ENCODE measurements around the gene ATP2B2. TPM values are rescaled to one million over a fixed set of nuclear protein-coding genes. Genes with fewer than 3 reads are reported as not detected.

The ATP2B2 gene
- total RNA-seq, 1 experiment from 2014 or later: not detected

GRCh38 chr3:10496121-10496863 lies 9.1 kb downstream of the ATP2B2 start:
- peaks cover 18 to 24% of the 10 kb centered on the region in 2 experiments; a peak in 3 of 4 replicates for H3K4me1 ChIP-seq (ENCODE audit: control insufficient read depth in 1 of 2, insufficient read depth in 2 of 2, low read length in 2 of 2)
- ATAC-seq (no peak), DNase-seq (ENCODE audit: low read depth, low spot score) (no peak)
- no peaks in the 10 kb centered on the region for H3K9me2 ChIP-seq (ENCODE audit: insufficient read depth)
- CTCF ChIA-PET: no interaction called here
- no peak overlapping the region for H3K9ac ChIP-seq (ENCODE audit: low read length)
- peak overlapping the region; percentile 58 for H3K4me2 ChIP-seq (ENCODE audit: low read length)
- no peaks in the 10 kb centered on the region for H3K36me3 ChIP-seq (ENCODE audit: control insufficient read depth in 1 of 2, insufficient read depth in 2 of 2, low read length in 2 of 2)
- BruUV-seq (replicated peaks): no TSS peak
- H4K20me1 ChIP-seq (ENCODE audit: insufficient read depth): no peaks in the 10 kb centered on the region
- intact Hi-C loops (cut with micrococcal nuclease): no loop called here
- RAD21 ChIA-PET (ENCODE audit: low non-redundant PET in 1 of 2, low total read pairs in 2 of 2, uncharacterized antibody in 2 of 2, unreplicated experiment in 2 of 2): no interaction called here
- no peak overlapping the region for H2AFZ ChIP-seq (ENCODE audit: low read depth, low read length, poor library complexity, severe bottlenecking)
- TF ChIP-seq EZH2phosphoT487 (IDR thresholded peaks at IDR 0.05; ENCODE audit: borderline replicate concordance) (no peak), CBX3 (IDR thresholded peaks at IDR 0.05; ENCODE audit: low read depth) (no peak), ZNF274 (IDR thresholded peaks at IDR 0.05; ENCODE audit: low read depth, low read length) (no peak), FOSL1 (IDR thresholded peaks at IDR 0.05; ENCODE audit: low read depth) (no peak), JUND (IDR thresholded peaks at IDR 0.05) (no peak)
- H3K9me3 ChIP-seq (ENCODE audit: control insufficient read depth in 1 of 2, insufficient read depth in 1 of 2, low read depth in 1 of 2, low read length in 2 of 2): no peaks in the 10 kb centered on the region
- POLR2A ChIA-PET: no interaction called here
- no peak overlapping the region for H3K4me3 ChIP-seq (replicated peaks in 1 of 2; ENCODE audit: low read depth in 1 of 2, low read length in 2 of 2)
- H3K27ac ChIP-seq (ENCODE audit: low read depth, low read length): no peak overlapping the region
- H3K79me2 ChIP-seq (ENCODE audit: insufficient read depth, low read length): no peaks in the 10 kb centered on the region
- 0 out of 2 replicates have a peak, but pooled peaks cover 4% of the 10 kb centered on the region for H3K27me3 ChIP-seq (ENCODE audit: insufficient read depth, low read length)

GRCh38 chr3:10495614-10496013 lies 9.8 kb downstream of the ATP2B2 start:
- no peak overlapping the region for H3K4me3 ChIP-seq (replicated peaks in 1 of 2; ENCODE audit: low read depth in 1 of 2, low read length in 2 of 2)
- intact Hi-C loops (cut with micrococcal nuclease): no loop called here
- ChIA-PET CTCF (no interaction called here), POLR2A (no interaction called here), RAD21 (ENCODE audit: low non-redundant PET in 1 of 2, low total read pairs in 2 of 2, uncharacterized antibody in 2 of 2, unreplicated experiment in 2 of 2) (no interaction called here)
- H3K4me1 ChIP-seq (ENCODE audit: control insufficient read depth in 1 of 2, insufficient read depth in 2 of 2, low read length in 2 of 2): peaks cover 18 to 24% of the 10 kb centered on the region in 2 experiments; a peak in 3 of 4 replicates
- BruUV-seq (replicated peaks): no TSS peak
- H2AFZ ChIP-seq (ENCODE audit: low read depth, low read length, poor library complexity, severe bottlenecking): no peak overlapping the region
- no peak for DNase-seq (ENCODE audit: low read depth, low spot score)
- ATAC-seq: no peak
- peak overlapping the region; percentile 58 for H3K4me2 ChIP-seq (ENCODE audit: low read length)
- H3K27ac ChIP-seq (ENCODE audit: low read depth, low read length): no peak overlapping the region
- no peaks in the 10 kb centered on the region for H3K36me3 ChIP-seq (ENCODE audit: control insufficient read depth in 1 of 2, insufficient read depth in 2 of 2, low read length in 2 of 2)
- no peaks in the 10 kb centered on the region for H4K20me1 ChIP-seq (ENCODE audit: insufficient read depth)
- H3K9me2 ChIP-seq (ENCODE audit: insufficient read depth): no peaks in the 10 kb centered on the region
- no peaks in the 10 kb centered on the region for H3K9me3 ChIP-seq (ENCODE audit: control insufficient read depth in 1 of 2, insufficient read depth in 1 of 2, low read depth in 1 of 2, low read length in 2 of 2)
- no peaks in the 10 kb centered on the region for H3K79me2 ChIP-seq (ENCODE audit: insufficient read depth, low read length)
- no peak overlapping the region for H3K9ac ChIP-seq (ENCODE audit: low read length)
- 0 out of 2 replicates have a peak, but pooled peaks cover 4% of the 10 kb centered on the region for H3K27me3 ChIP-seq (ENCODE audit: insufficient read depth, low read length)
- TF ChIP-seq EZH2phosphoT487 (IDR thresholded peaks at IDR 0.05; ENCODE audit: borderline replicate concordance): no peak
- no peak for TF ChIP-seq SRF (IDR thresholded peaks at IDR 0.05; ENCODE audit: low read depth)
- TF ChIP-seq ATF3 (IDR thresholded peaks at IDR 0.05): no peak
- no peak for TF ChIP-seq SP1 (IDR thresholded peaks at IDR 0.05; ENCODE audit: low read depth)
- no peak for TF ChIP-seq EGR1 (IDR thresholded peaks at IDR 0.05; ENCODE audit: low read depth)
- TF ChIP-seq POLR2A (IDR thresholded peaks at IDR 0.05; ENCODE audit: borderline replicate concordance, extremely low read depth, insufficient read depth, insufficient read length): no peak
- no peak for TF ChIP-seq CEBPB (IDR thresholded peaks at IDR 0.05; ENCODE audit: low read depth)
- no peak for TF ChIP-seq ZFX (IDR thresholded peaks at IDR 0.05)
- no peak for TF ChIP-seq ELF1 (IDR thresholded peaks at IDR 0.05; ENCODE audit: borderline replicate concordance, low read depth)
- TF ChIP-seq ZBTB33 (IDR thresholded peaks at IDR 0.05; ENCODE audit: extremely low read depth, insufficient replicate concordance, low read length): no peak
- TF ChIP-seq CBX3 (IDR thresholded peaks at IDR 0.05; ENCODE audit: low read depth): no peak
- TF ChIP-seq TCF7L2 (IDR thresholded peaks at IDR 0.05; ENCODE audit: borderline replicate concordance, extremely low read depth, insufficient read depth, insufficient read length): no peak
- no peak for TF ChIP-seq ZNF274 (IDR thresholded peaks at IDR 0.05; ENCODE audit: low read depth, low read length)
- no peak for TF ChIP-seq RAD21 (IDR thresholded peaks at IDR 0.05; ENCODE audit: low read depth)

Data from HCT116 (cell line).